SK-N-SH (cell line): ENCODE measurements around the gene PPP1R12B. TPM values are rescaled to one million over a fixed set of nuclear protein-coding genes. Genes with fewer than 3 reads are reported as not detected.

Experiments
- CTCF ChIA-PET: fragments of 300-600, 350-600 bp; formaldehyde crosslinking; extraction: SDS; loops from one replicate; lab custom pipeline; 2021; lab: Yijun Ruan, JAX
- POLR2A ChIA-PET: fragments of 350-600 bp; sonication (Branson Sonifier 250); formaldehyde crosslinking; extraction: SDS; loops from one replicate; lab custom pipeline; 2020; ENCODE audit warnings: antibody characterized with exemption, inconsistent platforms; lab: Yijun Ruan, JAX
- DNase-seq: peaks from one replicate; pipeline ENCODE4 v3.0.0; 2012
- H2AFZ ChIP-seq: fragments of 200-600 bp; sonication (generic); 2 replicates; pipeline ENCODE4 v1.8.1; 2016; ENCODE audit warnings: antibody characterized with exemption, mild to moderate bottlenecking, low read depth
- H3F3A ChIP-seq: fragments of 200-600 bp; sonication (generic); replicated peaks from 2 replicates; pipeline ENCODE3; 2016; ENCODE audit warnings: antibody characterized with exemption, mild to moderate bottlenecking; ENCODE audit not compliant: insufficient read depth
- H3K27ac ChIP-seq, 2 experiments: fragments of 200-500 bp in 1 of 2; fragments of 200-600 bp in 1 of 2; sonication (Bioruptor generic) in 1 of 2; sonication (generic), shearing (Covaris generic) in 1 of 2; 2 replicates each; pipeline versions ENCODE4 v1.5.1 to v1.6.1; 2014 to 2016; ENCODE audit warnings: low read depth in 2 of 2, inconsistent platforms in 1 of 2, low read length in 1 of 2, mild to moderate bottlenecking in 1 of 2, mixed read lengths in 1 of 2
- H3K27me3 ChIP-seq: fragments of 200-600 bp; sonication (generic), shearing (Covaris generic); 2 replicates; pipeline ENCODE4 v1.6.1; 2016; ENCODE audit warnings: mixed run types; ENCODE audit not compliant: insufficient read depth
- H3K36me3 ChIP-seq, 2 experiments: fragments of 200-500 bp in 1 of 2; fragments of 200-600 bp in 1 of 2; sonication (Bioruptor generic) in 1 of 2; sonication (generic) in 1 of 2; replicated peaks in 1 of 2; 2 replicates each; pipeline versions ENCODE3 to v1.5.1; 2014 to 2016; ENCODE audit warnings: low read length in 1 of 2, mild to moderate bottlenecking in 1 of 2; ENCODE audit not compliant: insufficient read depth in 2 of 2, control insufficient read depth in 1 of 2
- H3K4me1 ChIP-seq, 2 experiments: fragments of 200-500 bp in 1 of 2; fragments of 200-600 bp in 1 of 2; sonication (Bioruptor generic) in 1 of 2; sonication (generic), shearing (Covaris generic) in 1 of 2; 2 replicates each; pipeline versions ENCODE4 v1.5.1 to v1.6.1; 2014 to 2016; ENCODE audit warnings: low read depth in 1 of 2, low read length in 1 of 2, mixed run types in 1 of 2; ENCODE audit not compliant: insufficient read depth in 2 of 2, control insufficient read depth in 1 of 2
- H3K4me2 ChIP-seq: fragments of 200-600 bp; sonication (generic), shearing (Covaris generic); 2 replicates; pipeline ENCODE4 v1.6.1; 2017; ENCODE audit warnings: mixed run types
- H3K4me3 ChIP-seq, 2 experiments: fragments of 200-500 bp in 1 of 2; fragments of 200-600 bp in 1 of 2; sonication (Bioruptor generic) in 1 of 2; sonication (generic), shearing (Covaris generic) in 1 of 2; 2 replicates each; pipeline versions ENCODE4 v1.5.1 to v1.8.1; 2014 to 2016; ENCODE audit warnings: low read depth in 2 of 2, inconsistent platforms in 1 of 2, low read length in 1 of 2, mild to moderate bottlenecking in 1 of 2, mixed read lengths in 1 of 2, moderate library complexity in 1 of 2
- H3K79me2 ChIP-seq: fragments of 200-600 bp; sonication (generic); 2 replicates; pipeline ENCODE4 v1.8.1; 2017; ENCODE audit warnings: mild to moderate bottlenecking; ENCODE audit not compliant: insufficient read depth
- H3K9ac ChIP-seq: fragments of 200-600 bp; sonication (generic); 2 replicates; pipeline ENCODE4 v1.6.1; 2017; ENCODE audit warnings: mixed run types
- H3K9me2 ChIP-seq: fragments of 200-600 bp; sonication (generic); 2 replicates; pipeline ENCODE4 v1.6.1; 2017; ENCODE audit warnings: mixed run types
- H3K9me3 ChIP-seq: fragments of 200-600 bp; sonication (generic); 2 replicates; pipeline ENCODE4 v1.6.1; 2017; ENCODE audit warnings: mixed run types, mild to moderate bottlenecking, moderate library complexity
- H4K20me1 ChIP-seq: fragments of 200-600 bp; sonication (generic); 2 replicates; pipeline ENCODE4 v1.6.1; 2017; ENCODE audit warnings: mild to moderate bottlenecking, mixed run types; ENCODE audit not compliant: insufficient read depth
- CTCF ChIP-seq: fragments of 200-600 bp; sonication (generic); IDR thresholded peaks from 2 replicates; pipeline ENCODE4 v1.6.1; 2017; ENCODE audit warnings: antibody characterized with exemption, mild to moderate bottlenecking, moderate library complexity
- ELF1 ChIP-seq: IDR thresholded peaks from 2 replicates; pipeline ENCODE4 v1.4.0; 2012
- EP300 ChIP-seq, 2 experiments: IDR thresholded peaks; 2 replicates each; pipeline versions ENCODE4 v1.4.0 to v1.6.1; 2012; ENCODE audit warnings: borderline replicate concordance in 1 of 2, low read depth in 1 of 2, low read length in 1 of 2
- EZH2phosphoT487 ChIP-seq: fragments of 200-600 bp; sonication (generic); IDR thresholded peaks from 2 replicates; pipeline ENCODE4 v1.6.1; 2017; ENCODE audit warnings: low read depth, mixed run types, mild to moderate bottlenecking, antibody characterized with exemption, moderate library complexity, borderline replicate concordance
- FOSL2 ChIP-seq: IDR thresholded peaks from 2 replicates; pipeline ENCODE4 v1.4.0; 2012; ENCODE audit warnings: low read depth, mild to moderate bottlenecking, moderate library complexity, borderline replicate concordance
- FOXJ3 ChIP-seq: sonication (generic); formaldehyde crosslinking; IDR thresholded peaks from 2 replicates; pipeline ENCODE4 v1.5.1; 2020; ENCODE audit warnings: mild to moderate bottlenecking, missing genetic modification reagents
- GABPA ChIP-seq: IDR thresholded peaks from 2 replicates; pipeline ENCODE4 v1.4.0; 2012; ENCODE audit warnings: low read depth, mild to moderate bottlenecking
- GATA2 ChIP-seq: sonication (generic); formaldehyde crosslinking; IDR thresholded peaks from 2 replicates; pipeline ENCODE4 v1.5.0; 2020; ENCODE audit warnings: mild to moderate bottlenecking, missing genetic modification reagents
- IRF3 ChIP-seq: fragments of 150-350 bp; IDR thresholded peaks from 2 replicates; pipeline ENCODE4 v1.6.1; 2016; ENCODE audit warnings: mild to moderate bottlenecking, low read depth, low read length
- MAX ChIP-seq: IDR thresholded peaks from 2 replicates; pipeline ENCODE4 v1.4.0; 2012; ENCODE audit warnings: low read depth
- MEF2A ChIP-seq: IDR thresholded peaks from 2 replicates; pipeline ENCODE4 v1.4.0; 2012; ENCODE audit warnings: low read depth, borderline replicate concordance
- MXI1 ChIP-seq: IDR thresholded peaks from 2 replicates; pipeline ENCODE4 v1.6.1; 2012; ENCODE audit warnings: mild to moderate bottlenecking, low read depth, low read length, improper control_type of control experiment
- POLR2AphosphoS5 ChIP-seq: IDR thresholded peaks from 2 replicates; pipeline ENCODE4 v1.6.1; 2012; ENCODE audit warnings: low read depth, low read length
- RAD21 ChIP-seq: IDR thresholded peaks from 2 replicates; pipeline ENCODE4 v1.6.1; 2012; ENCODE audit warnings: mild to moderate bottlenecking, low read length
- RCOR1 ChIP-seq: fragments of 150-350 bp; IDR thresholded peaks from 2 replicates; pipeline ENCODE4 v1.6.1; 2017; ENCODE audit warnings: antibody characterized with exemption, low read length
- RFX5 ChIP-seq: IDR thresholded peaks from 2 replicates; pipeline ENCODE4 v1.6.1; 2012; ENCODE audit warnings: mild to moderate bottlenecking, improper control_type of control experiment, low read length
- RXRA ChIP-seq: IDR thresholded peaks from 2 replicates; pipeline ENCODE4 v1.4.0; 2012; ENCODE audit warnings: low read depth, mild to moderate bottlenecking, borderline replicate concordance
- TCF12 ChIP-seq: IDR thresholded peaks from 2 replicates; pipeline ENCODE4 v1.4.0; 2012
- YY1 ChIP-seq: IDR thresholded peaks from 2 replicates; pipeline ENCODE4 v1.4.0; 2012; ENCODE audit warnings: low read depth, mild to moderate bottlenecking
- WGBS: methylation state at CpG from one replicate; pipeline ENCODE4 v1.1.6; 2017; ENCODE audit warnings: low lambda C conversion rate; 5-methylcytosine and 5-hydroxymethylcytosine counted together
- polyA plus RNA-seq, 3 experiments: library from polyadenylated mRNA; depleted of rRNA; stranded (reverse); fragments of >200 nt; gene quantifications; 2 replicates each; pipeline ENCODE4 v1.2.3, GENCODE V29; 2012

PPP1R12B gene
- polyA plus RNA-seq, 1 of the 3 experiments (the other 2 are of a cell fraction), result 2.8 TPM

- Histone ChIP-seq H4K20me1 (no peaks in the 10 kb centered on the region), H3K4me2 (no peak overlapping the region), H3K27me3 (no peaks in the 10 kb centered on the region), H3K9ac (no peak overlapping the region), H3K4me3 (no peak overlapping the region), H3K27ac (no peak overlapping the region), H3K9me3 (no peaks in the 10 kb centered on the region), H3K4me1 (peaks cover 25 to 49% of the 10 kb centered on the region in 2 experiments), H3K9me2 (no peaks in the 10 kb centered on the region), H2AFZ (no peak overlapping the region), H3K79me2 (no peaks in the 10 kb centered on the region), H3F3A (peaks cover 15% of the 10 kb centered on the region), H3K36me3 (no peaks in the 10 kb centered on the region)
- no peak for TF ChIP-seq YY1
- TF ChIP-seq TCF12, result no peak
- TF ChIP-seq EP300 (IDR thresholded peaks at IDR 0.05; ENCODE audit: borderline replicate concordance in 1 of 2, low read depth in 1 of 2, low read length in 1 of 2), result no peak
- no peak for TF ChIP-seq RXRA
- no peak for TF ChIP-seq POLR2AphosphoS5
- no peak for TF ChIP-seq CTCF
- TF ChIP-seq GABPA, result no peak
- no peak for TF ChIP-seq IRF3
- TF ChIP-seq MXI1, result no peak
- TF ChIP-seq RCOR1, result no peak
- no peak for TF ChIP-seq ELF1
- TF ChIP-seq MEF2A, result no peak
- no peak for TF ChIP-seq RAD21
- no peak for TF ChIP-seq MAX
- TF ChIP-seq GATA2, result no peak
- TF ChIP-seq EZH2phosphoT487, result no peak
- TF ChIP-seq FOSL2, result no peak
- TF ChIP-seq RFX5, result no peak
- no peak for TF ChIP-seq FOXJ3
- ChIA-PET POLR2A (no interaction called here), CTCF (interaction anchor here (1.3 to 7.7 kb wide), 2 partner anchors 10 to 90 kb away, joined by 3 to 57 read pairs; no protein-coding TSS in a partner anchor)
- no peak for DNase-seq
- WGBS, result 95% methylated on average over 5 of the region's 5 CpGs
Measured at GRCh38 chr1:202590975-202591411, 242.5 kb downstream of the PPP1R12B start.
